H1 (cell line): ENCODE results near the gene GPC6. TPM values are rescaled to one million over a fixed set of nuclear protein-coding genes. Genes with fewer than 3 reads are reported as not detected.

Source experiments
- CTCF ChIA-PET: fragments of 300-600 bp; sonication (Branson Sonifier 250); formaldehyde crosslinking; loops from one replicate; lab custom pipeline; 2021; ENCODE audit not compliant: partially characterized antibody; lab: Charles Lee
- POLR2A ChIA-PET: fragments of 300-600 bp; sonication (Branson Sonifier 250); formaldehyde crosslinking; loops from one replicate; lab custom pipeline; 2021; ENCODE audit warnings: inconsistent platforms; ENCODE audit not compliant: partially characterized antibody; lab: Charles Lee
- DNase-seq, 2 experiments: peaks; one replicate each; pipeline versions ENCODE4 v3.0.0 to v3.0.0-alpha.2; 2010 to 2022; ENCODE audit warnings: low spot score in 2 of 2, low read depth in 1 of 2, mixed read lengths in 1 of 2
- FAIRE-seq: peaks from 2 replicates; lab custom pipeline; 2011; peaks lifted over from hg19 to GRCh38; lab: Jason Lieb, UNC
- H2AFZ ChIP-seq: 2 replicates; pipeline ENCODE4 v1.8.1; 2012; ENCODE audit warnings: low read length, inconsistent platforms
- H2AK5ac ChIP-seq: 2 replicates; pipeline ENCODE4 v1.6.1; 2013; ENCODE audit warnings: low read depth, low read length
- H2BK120ac ChIP-seq: replicated peaks from 2 replicates; pipeline ENCODE3; 2013; ENCODE audit warnings: low read depth, low read length, inconsistent platforms
- H2BK12ac ChIP-seq: 2 replicates; pipeline ENCODE4 v1.6.1; 2013; ENCODE audit warnings: low read depth, low read length
- H2BK15ac ChIP-seq: 2 replicates; pipeline ENCODE4 v1.6.1; 2013; ENCODE audit warnings: low read length
- H2BK20ac ChIP-seq: 2 replicates; pipeline ENCODE4 v1.6.1; 2013; ENCODE audit warnings: low read length
- H2BK5ac ChIP-seq: 2 replicates; pipeline ENCODE4 v1.6.1; 2013; ENCODE audit warnings: low read depth, low read length
- H3K14ac ChIP-seq: 2 replicates; pipeline ENCODE4 v1.6.1; 2013; ENCODE audit warnings: inconsistent platforms; ENCODE audit not compliant: insufficient read length
- H3K18ac ChIP-seq: 2 replicates; pipeline ENCODE4 v1.6.1; 2013; ENCODE audit warnings: low read length; ENCODE audit errors: extremely low read depth
- H3K23ac ChIP-seq: 2 replicates; pipeline ENCODE4 v1.6.1; 2013; ENCODE audit warnings: inconsistent platforms; ENCODE audit not compliant: insufficient read length
- H3K23me2 ChIP-seq: 2 replicates; pipeline ENCODE4 v1.6.1; 2013; ENCODE audit warnings: low read depth, low read length
- H3K27ac ChIP-seq: 2 replicates; pipeline ENCODE4 v1.6.1; 2011; ENCODE audit warnings: low read depth, low read length, inconsistent platforms
- H3K27me3 ChIP-seq, 4 experiments: replicated peaks in 1 of 4; 1 replicate in 1 of 4; 2 replicates in 3 of 4; pipeline versions ENCODE4 v1.6.1 to v1.8.1; 2011 to 2013; ENCODE audit warnings: low read length in 3 of 4, mild to moderate bottlenecking in 3 of 4, inconsistent platforms in 2 of 4, mixed read lengths in 2 of 4, moderate library complexity in 1 of 4; ENCODE audit not compliant: control insufficient read depth in 3 of 4, insufficient read depth in 3 of 4; ENCODE audit errors: extremely low read depth in 1 of 4
- H3K36me3 ChIP-seq, 4 experiments: 2 replicates each; pipeline versions ENCODE4 v1.6.1 to v1.8.1; 2011 to 2013; ENCODE audit warnings: mild to moderate bottlenecking in 4 of 4, low read length in 3 of 4, moderate library complexity in 2 of 4, control low read depth in 1 of 4, inconsistent platforms in 1 of 4; ENCODE audit not compliant: insufficient read depth in 4 of 4, control insufficient read depth in 2 of 4
- H3K4ac ChIP-seq: replicated peaks from 2 replicates; pipeline ENCODE3; 2013; ENCODE audit warnings: low read length, low read depth, mixed read lengths, inconsistent platforms; ENCODE audit not compliant: insufficient read length
- H3K4me1 ChIP-seq, 4 experiments: replicated peaks in 1 of 4; 1 replicate in 1 of 4; 2 replicates in 3 of 4; pipeline versions ENCODE4 v1.6.1 to v1.8.1; 2011 to 2013; ENCODE audit warnings: low read length in 3 of 4, inconsistent platforms in 2 of 4, mixed read lengths in 1 of 4; ENCODE audit not compliant: insufficient read depth in 4 of 4, control insufficient read depth in 3 of 4
- H3K4me2 ChIP-seq, 2 experiments: 2 replicates each; pipeline versions ENCODE4 v1.6.1 to v1.8.1; 2011 to 2013; ENCODE audit warnings: low read depth in 2 of 2, low read length in 2 of 2, control low read depth in 1 of 2, inconsistent platforms in 1 of 2, mild to moderate bottlenecking in 1 of 2; ENCODE audit not compliant: insufficient read depth in 1 of 2
- H3K4me3 ChIP-seq, 4 experiments: fragments of 200-600, 300-600 bp in 1 of 4; sonication (generic), shearing (Covaris generic), sonication (Bioruptor Twin) in 1 of 4; 2 replicates each; pipeline versions ENCODE4 v1.5.1 to v1.8.1; 2011 to 2016; ENCODE audit warnings: low read length in 4 of 4, low read depth in 3 of 4, control low read depth in 2 of 4, inconsistent platforms in 2 of 4, mild to moderate bottlenecking in 2 of 4, mixed read lengths in 1 of 4, moderate library complexity in 1 of 4; ENCODE audit not compliant: insufficient read depth in 2 of 4; ENCODE audit errors: extremely low read depth in 1 of 4
- H3K56ac ChIP-seq: replicated peaks from 2 replicates; pipeline ENCODE3; 2013; ENCODE audit warnings: low read depth, mild to moderate bottlenecking, mixed read lengths, low read length, inconsistent platforms; ENCODE audit not compliant: insufficient read length
- H3K79me1 ChIP-seq: 2 replicates; pipeline ENCODE4 v1.6.1; 2013; ENCODE audit warnings: low read depth, low read length, control low read depth
- H3K79me2 ChIP-seq, 2 experiments: 2 replicates each; pipeline versions ENCODE4 v1.6.1 to v1.8.1; 2012 to 2013; ENCODE audit warnings: low read length in 2 of 2, mild to moderate bottlenecking in 2 of 2, inconsistent platforms in 1 of 2; ENCODE audit not compliant: insufficient read depth in 2 of 2, control insufficient read depth in 1 of 2
- H3K9ac ChIP-seq, 4 experiments: replicated peaks in 1 of 4; 1 replicate in 1 of 4; 2 replicates in 3 of 4; pipeline versions ENCODE4 v1.6.1 to v1.8.1; 2011 to 2013; ENCODE audit warnings: low read depth in 3 of 4, low read length in 3 of 4, control low read depth in 2 of 4, mild to moderate bottlenecking in 2 of 4, moderate library complexity in 2 of 4, inconsistent platforms in 1 of 4; ENCODE audit errors: extremely low read depth in 1 of 4
- H3K9me3 ChIP-seq, 2 experiments: 2 replicates each; pipeline versions ENCODE4 v1.6.1 to v1.8.1; 2012 to 2013; ENCODE audit warnings: mild to moderate bottlenecking in 2 of 2, moderate library complexity in 2 of 2, control low read depth in 1 of 2, inconsistent platforms in 1 of 2, low read depth in 1 of 2, low read length in 1 of 2, mixed read lengths in 1 of 2; ENCODE audit not compliant: insufficient read depth in 2 of 2
- H4K20me1 ChIP-seq, 2 experiments: replicated peaks in 1 of 2; 2 replicates each; pipeline versions ENCODE3 to v1.8.1; 2011 to 2013; ENCODE audit warnings: inconsistent platforms in 2 of 2, low read length in 2 of 2, mild to moderate bottlenecking in 1 of 2; ENCODE audit not compliant: insufficient read depth in 2 of 2, control insufficient read depth in 1 of 2
- H4K5ac ChIP-seq: 2 replicates; pipeline ENCODE4 v1.6.1; 2013; ENCODE audit warnings: low read length, low read depth, mixed read lengths, inconsistent platforms; ENCODE audit not compliant: insufficient read length
- H4K8ac ChIP-seq: 2 replicates; pipeline ENCODE4 v1.8.0; 2013; ENCODE audit warnings: mild to moderate bottlenecking, moderate library complexity, low read length, inconsistent platforms; ENCODE audit not compliant: insufficient read depth; ENCODE audit errors: extremely low read depth
- H4K91ac ChIP-seq: replicated peaks from 2 replicates; pipeline ENCODE3; 2013; ENCODE audit warnings: low read length, mixed read lengths, inconsistent platforms; ENCODE audit not compliant: insufficient read length
- BRCA1 ChIP-seq: IDR thresholded peaks from 2 replicates; pipeline ENCODE4 v1.6.1; 2012; ENCODE audit warnings: low read depth, low read length, improper control_type of control experiment
- CBX5 ChIP-seq: fragments of 300-800, 300-1000 bp; sonication (generic); IDR thresholded peaks from 2 replicates; pipeline ENCODE4 v1.7.1; 2016; ENCODE audit warnings: antibody characterized with exemption, low read length, low read depth
- CHD1 ChIP-seq: IDR thresholded peaks from 2 replicates; pipeline ENCODE4 v1.6.1; 2012; ENCODE audit warnings: low read depth, low read length, improper control_type of control experiment
- CREB1 ChIP-seq: IDR thresholded peaks from 2 replicates; pipeline ENCODE4 v1.6.1; 2012; ENCODE audit warnings: inconsistent platforms
- CTBP2 ChIP-seq: IDR thresholded peaks from 2 replicates; pipeline ENCODE4 v1.7.0; 2011; ENCODE audit warnings: borderline replicate concordance, mild to moderate bottlenecking, moderate library complexity, mixed read lengths, low read length; ENCODE audit not compliant: insufficient read depth, insufficient read length
- GABPA ChIP-seq: IDR thresholded peaks from 2 replicates; pipeline ENCODE4 v1.6.1; 2011; ENCODE audit warnings: mild to moderate bottlenecking, low read length, moderate library complexity, borderline replicate concordance; ENCODE audit not compliant: insufficient read depth
- KDM1A ChIP-seq: fragments of 200-600, 300-600 bp; sonication (generic); IDR thresholded peaks from 2 replicates; pipeline ENCODE4 v1.7.1; 2016; ENCODE audit warnings: mild to moderate bottlenecking, low read length, borderline replicate concordance
- NANOG ChIP-seq: IDR thresholded peaks from 2 replicates; pipeline ENCODE4 v1.6.1; 2011; ENCODE audit warnings: low read length, low read depth, mild to moderate bottlenecking, inconsistent platforms; ENCODE audit not compliant: insufficient read depth, poor library complexity, severe bottlenecking
- RFX5 ChIP-seq: IDR thresholded peaks from 2 replicates; pipeline ENCODE4 v1.6.1; 2011; ENCODE audit warnings: low read depth, low read length, improper control_type of control experiment, borderline replicate concordance
- SRF ChIP-seq: IDR thresholded peaks from 2 replicates; pipeline ENCODE4 v1.6.1; 2011; ENCODE audit warnings: mild to moderate bottlenecking, low read depth, low read length, moderate library complexity
- TAF1 ChIP-seq: IDR thresholded peaks from 2 replicates; pipeline ENCODE4 v1.6.1; 2011; ENCODE audit warnings: mild to moderate bottlenecking, low read depth, low read length
- TCF12 ChIP-seq: IDR thresholded peaks from 2 replicates; pipeline ENCODE4 v1.6.1; 2011; ENCODE audit warnings: low read depth, mild to moderate bottlenecking, low read length
- polyA plus RNA-seq, 7 experiments: library from polyadenylated mRNA; depleted of rRNA in 3 of 7; stranded (reverse) in 5 of 7; unstranded in 2 of 7; fragments of >200 nt in 5 of 7; fragments of 200-250 nt in 2 of 7; gene quantifications; 1 replicate in 5 of 7; 2 replicates in 1 of 7; 4 replicates in 1 of 7; pipeline versions ENCODE4 v1.2.1 to v1.2.3, GENCODE V29; 2011 to 2013; ENCODE audit warnings: missing spikeins in 2 of 7, mixed read lengths in 2 of 7
- total RNA-seq: library from RNA; stranded (reverse); fragmentation: NEBNext Ultra II Directional; extraction: Animal tissue kit (Norgen Biotek cat#: 25700); gene quantifications from 2 replicates; pipeline ENCODE4 v1.2.1, GENCODE V29; 2021

The GPC6 gene
- total and polyA plus RNA-seq, 2 of the 8 experiments (the other 6 are each of a cell fraction or from before 2014, with no cell fraction given): 5.4 to 12.0 TPM

GRCh38 chr13:94280845-94281244, 1054.2 kb downstream of the GPC6 start:
- Histone ChIP-seq H2BK20ac (no peak overlapping the region), H3K4ac (no peak overlapping the region), H2BK5ac (no peak overlapping the region), H3K18ac (no peak overlapping the region), H4K20me1 (no peaks in the 10 kb centered on the region), H4K5ac (no peak overlapping the region), H3K23me2 (no peaks in the 10 kb centered on the region), H3K79me1 (no peaks in the 10 kb centered on the region; the same call in 1 of the 2 replicates), H3K56ac (no peak overlapping the region), H2BK120ac (no peak overlapping the region), H2BK15ac (no peak overlapping the region), H3K4me1 (no peaks in the 10 kb centered on the region), H3K9me3 (no peaks in the 10 kb centered on the region), H3K27ac (no peak overlapping the region), H3K4me3 (no peak overlapping the region), H4K8ac (no peak overlapping the region), H2AK5ac (no peak overlapping the region), H3K14ac (no peak overlapping the region), H3K9ac (no peak overlapping the region), H4K91ac (no peak overlapping the region), H3K4me2 (no peak overlapping the region), H2AFZ (no peak overlapping the region), H3K79me2 (no peaks in the 10 kb centered on the region), H3K27me3 (no peaks in the 10 kb centered on the region), H3K36me3 (no peaks in the 10 kb centered on the region), H2BK12ac (no peak overlapping the region), H3K23ac (no peak overlapping the region)
- CTCF ChIA-PET: interaction anchor here (0.7 to 1.3 kb wide), 4 partner anchors 16 to 136 kb away, joined by 3 read pairs; no protein-coding TSS in a partner anchor
- no peak for TF ChIP-seq NANOG
- TF ChIP-seq RFX5: no peak
- no peak for TF ChIP-seq CHD1
- no peak for TF ChIP-seq TCF12
- no peak for TF ChIP-seq CTBP2
- TF ChIP-seq SRF: no peak
- no peak for TF ChIP-seq CBX5
- no peak for TF ChIP-seq CREB1
- TF ChIP-seq GABPA: no peak
- no peak for TF ChIP-seq KDM1A
- TF ChIP-seq BRCA1: no peak
- no peak for TF ChIP-seq TAF1
- no peak for FAIRE-seq
- POLR2A ChIA-PET: no interaction called here
- no peak for DNase-seq
